Activated B cell treated with CpG ODN at 0.5 μM for 24 hours (primary cell): ENCODE measurements around the gene PXN. TPM values are rescaled to one million over a fixed set of nuclear protein-coding genes. Genes with fewer than 3 reads are reported as not detected.

ENCODE experiments used
- ATAC-seq: fragments of 200-7000 bp; cut with Tn5 transposase; one replicate; pipeline ENCODE4 v1.10.0; 2021; ENCODE audit warnings: low read depth, mild to moderate bottlenecking, moderate library complexity
- CTCF ChIA-PET: fragments of 350-600 bp; sonication (Branson Sonifier 250); formaldehyde crosslinking; loops from one replicate; lab custom pipeline; 2021; ENCODE audit warnings: antibody characterized with exemption; lab: Charles Lee
- POLR2A ChIA-PET: fragments of 350-600 bp; sonication (Branson Sonifier 250); formaldehyde crosslinking; loops from one replicate; lab custom pipeline; 2021; ENCODE audit warnings: antibody characterized with exemption; lab: Charles Lee
- DNase-seq: peaks from one replicate; pipeline ENCODE4 v3.0.0; 2022
- H3K27ac Mint-ChIP-seq: one replicate; pipeline ENCODE4 v1.8.0; 2020; ENCODE audit warnings: mixed read lengths
- H3K27me3 Mint-ChIP-seq: one replicate; pipeline ENCODE4 v1.8.0; 2021; ENCODE audit warnings: mixed read lengths
- H3K36me3 Mint-ChIP-seq: one replicate; pipeline ENCODE4 v1.8.0; 2021; ENCODE audit warnings: low read depth, mixed read lengths
- H3K4me1 Mint-ChIP-seq: one replicate; pipeline ENCODE4 v1.8.0; 2021; ENCODE audit warnings: mixed read lengths
- H3K4me3 Mint-ChIP-seq: one replicate; pipeline ENCODE4 v1.8.0; 2020; ENCODE audit warnings: mild to moderate bottlenecking, mixed read lengths
- H3K9me3 Mint-ChIP-seq: one replicate; pipeline ENCODE4 v1.8.0; 2020; ENCODE audit warnings: mixed read lengths
- intact Hi-C: fragments of 100-400 bp; cut with micrococcal nuclease; formaldehyde crosslinking; loops from one replicate; pipeline ENCODE4 v1.15.1; 2024
- total RNA-seq: library from RNA; stranded (reverse); gene quantifications from 2 replicates; pipeline ENCODE4 v1.2.3, GENCODE V29; 2022
- TF ChIP-seq, protein P1 (sequence below): fragments of 200-600 bp; IDR thresholded peaks from one replicate; pipeline ENCODE4 v1.8.0; 2022; ENCODE audit warnings: antibody characterized with exemption, mild to moderate bottlenecking

PXN gene
- total RNA-seq, 1 donor from 2014 or later = 1.7 TPM

DNA sequence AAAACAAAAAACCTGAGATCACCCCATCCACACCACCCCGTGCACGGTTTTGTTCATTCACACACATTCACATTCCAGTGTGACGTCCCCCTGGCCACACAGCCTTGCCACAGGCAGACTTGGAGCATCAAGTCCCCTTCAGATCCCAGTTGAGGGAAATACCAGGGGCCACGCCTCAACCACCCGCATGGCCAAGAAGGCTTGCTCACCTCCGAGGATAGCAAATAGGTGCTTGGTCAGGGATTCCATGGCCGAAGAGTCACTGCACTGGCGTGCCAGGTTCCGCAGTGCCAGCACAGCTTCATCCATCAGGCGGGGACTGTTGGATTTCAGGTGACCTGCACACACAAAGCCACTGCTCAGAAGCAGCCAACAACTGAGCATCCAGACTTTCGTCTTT is 90.0 kb downstream of the PXN start:
- Mint-ChIP-seq H3K27me3 (no peaks in the 10 kb centered on the region), H3K9me3 (no peaks in the 10 kb centered on the region), H3K4me1 (peaks cover 13% of the 10 kb centered on the region), H3K4me3 (no peak overlapping the region), H3K27ac (no peak overlapping the region), H3K36me3 (peaks cover 86% of the 10 kb centered on the region)
- TF ChIP-seq, protein P1, sequence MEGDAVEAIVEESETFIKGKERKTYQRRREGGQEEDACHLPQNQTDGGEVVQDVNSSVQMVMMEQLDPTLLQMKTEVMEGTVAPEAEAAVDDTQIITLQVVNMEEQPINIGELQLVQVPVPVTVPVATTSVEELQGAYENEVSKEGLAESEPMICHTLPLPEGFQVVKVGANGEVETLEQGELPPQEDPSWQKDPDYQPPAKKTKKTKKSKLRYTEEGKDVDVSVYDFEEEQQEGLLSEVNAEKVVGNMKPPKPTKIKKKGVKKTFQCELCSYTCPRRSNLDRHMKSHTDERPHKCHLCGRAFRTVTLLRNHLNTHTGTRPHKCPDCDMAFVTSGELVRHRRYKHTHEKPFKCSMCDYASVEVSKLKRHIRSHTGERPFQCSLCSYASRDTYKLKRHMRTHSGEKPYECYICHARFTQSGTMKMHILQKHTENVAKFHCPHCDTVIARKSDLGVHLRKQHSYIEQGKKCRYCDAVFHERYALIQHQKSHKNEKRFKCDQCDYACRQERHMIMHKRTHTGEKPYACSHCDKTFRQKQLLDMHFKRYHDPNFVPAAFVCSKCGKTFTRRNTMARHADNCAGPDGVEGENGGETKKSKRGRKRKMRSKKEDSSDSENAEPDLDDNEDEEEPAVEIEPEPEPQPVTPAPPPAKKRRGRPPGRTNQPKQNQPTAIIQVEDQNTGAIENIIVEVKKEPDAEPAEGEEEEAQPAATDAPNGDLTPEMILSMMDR = no peak
- DNase-seq (no peak), ATAC-seq (no peak)
- ChIA-PET POLR2A (interaction anchor here (1.5 kb wide), 1 partner anchor 25 kb away, joined by 9 read pairs; the partner anchor contains the start of gene RPLP0), CTCF (no interaction called here)
- intact Hi-C loops = no loop called here

DNA sequence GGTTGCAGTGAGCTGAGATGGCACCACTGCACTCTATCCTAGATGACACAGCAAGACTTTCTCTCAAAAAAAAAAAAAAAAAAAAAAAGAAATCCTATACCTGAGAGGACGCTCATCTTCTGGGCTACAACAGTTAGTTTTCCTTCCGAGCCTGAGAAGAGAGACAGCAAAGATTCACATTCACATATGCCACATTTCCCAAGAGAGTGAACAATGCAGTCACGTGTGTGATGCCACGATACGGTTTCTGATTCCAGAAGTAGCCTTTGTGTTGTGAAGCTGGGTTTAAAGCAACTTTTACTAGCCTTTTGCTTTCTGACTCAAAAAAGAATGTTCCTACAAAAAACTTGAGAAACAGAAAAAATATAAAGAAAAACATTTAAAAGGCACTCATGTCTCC is 90.5 kb downstream of the PXN start:
- H3K4me1 Mint-ChIP-seq = peaks cover 13% of the 10 kb centered on the region
- H3K4me3 Mint-ChIP-seq = no peak overlapping the region
- H3K36me3 Mint-ChIP-seq = peaks cover 86% of the 10 kb centered on the region
- DNase-seq (no peak), ATAC-seq (peak; percentile 72)
- H3K27ac Mint-ChIP-seq = no peak overlapping the region
- H3K9me3 Mint-ChIP-seq = no peaks in the 10 kb centered on the region
- ChIA-PET CTCF (no interaction called here), POLR2A (interaction anchor here (1.5 kb wide), 1 partner anchor 26 kb away, joined by 9 read pairs; the partner anchor contains the start of gene RPLP0)
- intact Hi-C loops = no loop called here
- TF ChIP-seq, protein P1 = no peak
- no peaks in the 10 kb centered on the region for H3K27me3 Mint-ChIP-seq

DNA sequence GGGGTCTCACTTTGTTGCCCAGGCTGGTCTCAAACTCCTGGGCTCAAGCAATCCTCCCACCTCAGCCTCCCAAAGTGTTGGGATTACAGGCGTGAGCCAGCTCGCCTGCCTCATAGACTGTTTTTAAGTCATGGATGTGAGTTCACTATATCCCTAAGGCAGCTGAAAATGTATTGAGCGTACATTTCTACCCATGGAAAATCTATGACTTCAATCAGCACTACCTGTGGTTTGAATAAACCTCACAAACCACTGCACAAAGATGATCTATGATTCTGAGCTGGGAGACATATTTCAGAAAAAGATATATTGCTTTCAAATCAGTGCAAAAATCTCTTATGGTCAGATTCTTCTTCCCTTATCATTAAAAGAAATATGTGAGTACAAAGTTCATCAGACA is 93.5 kb downstream of the PXN start:
- Mint-ChIP-seq H3K27me3 (no peaks in the 10 kb centered on the region), H3K4me1 (peaks cover 16% of the 10 kb centered on the region), H3K4me3 (no peak overlapping the region), H3K9me3 (no peaks in the 10 kb centered on the region), H3K27ac (no peak overlapping the region), H3K36me3 (peaks cover 83% of the 10 kb centered on the region)
- CTCF ChIA-PET = no interaction called here
- DNase-seq = no peak
- TF ChIP-seq, protein P1 = no peak
- POLR2A ChIA-PET = interaction anchor here (1.8 kb wide), 1 partner anchor 29 kb away, joined by 8 read pairs; the partner anchor contains the start of gene RPLP0
- intact Hi-C loops = no loop called here
- ATAC-seq = no peak

DNA sequence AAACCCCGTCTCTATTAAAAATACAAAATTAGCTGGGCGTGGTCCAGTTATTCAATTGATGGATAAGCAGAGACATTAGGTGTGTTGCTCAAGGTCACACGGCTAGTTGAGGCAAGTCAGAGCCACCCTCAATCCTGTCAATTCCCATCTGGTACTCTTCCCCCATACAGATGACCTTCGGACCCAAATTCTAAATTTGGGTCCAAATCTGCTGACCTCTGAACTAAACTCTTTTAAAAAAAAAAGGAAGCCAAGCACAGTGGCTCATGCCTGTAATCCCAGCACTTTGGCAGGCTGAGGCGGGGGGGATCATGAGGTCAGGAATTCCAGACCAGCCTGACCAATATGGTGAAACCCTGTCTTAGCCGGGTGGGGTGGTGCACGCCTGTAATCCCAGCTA is 94.9 kb downstream of the PXN start:
- POLR2A ChIA-PET = interaction anchor here (0.7 kb wide), 1 partner anchor 24 kb away, joined by 4 read pairs; no protein-coding TSS in a partner anchor
- Mint-ChIP-seq H3K4me1 (peaks cover 13% of the 10 kb centered on the region), H3K27ac (no peak overlapping the region), H3K27me3 (no peaks in the 10 kb centered on the region), H3K9me3 (no peaks in the 10 kb centered on the region), H3K36me3 (peaks cover 72% of the 10 kb centered on the region), H3K4me3 (no peak overlapping the region)
- CTCF ChIA-PET = no interaction called here
- TF ChIP-seq, protein P1 = no peak
- no peak for DNase-seq
- ATAC-seq = no peak
- intact Hi-C loops = no loop called here

DNA sequence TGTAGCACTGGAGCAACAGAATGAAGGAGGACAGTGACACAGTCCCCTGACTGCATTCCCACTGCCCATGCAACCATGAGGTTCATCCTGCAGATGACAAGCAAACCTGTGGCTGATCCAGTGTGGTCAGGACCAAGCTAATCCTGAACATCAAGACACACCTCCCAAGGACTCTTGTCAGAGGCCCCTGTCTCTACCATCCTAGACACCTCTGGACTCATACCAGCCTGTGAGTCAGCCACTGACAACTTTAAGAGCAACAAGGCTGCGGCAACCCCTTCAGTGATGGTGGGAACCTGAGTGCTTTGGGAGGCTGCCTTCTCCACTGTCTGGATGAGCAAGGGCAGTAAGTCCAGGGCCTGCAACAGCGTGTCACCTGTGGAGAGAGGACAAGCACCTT is 95.6 kb downstream of the PXN start:
- H3K9me3 Mint-ChIP-seq = no peaks in the 10 kb centered on the region
- H3K4me3 Mint-ChIP-seq = no peak overlapping the region
- H3K36me3 Mint-ChIP-seq = peaks cover 67% of the 10 kb centered on the region
- ATAC-seq (no peak), DNase-seq (no peak)
- POLR2A ChIA-PET = no interaction called here
- TF ChIP-seq, protein P1 = no peak
- H3K4me1 Mint-ChIP-seq = peaks cover 6% of the 10 kb centered on the region
- intact Hi-C loops = no loop called here
- H3K27ac Mint-ChIP-seq = no peak overlapping the region
- no peaks in the 10 kb centered on the region for H3K27me3 Mint-ChIP-seq
- CTCF ChIA-PET = no interaction called here
